HCT116 (cell line): ENCODE data around the gene RAB41. TPM values are rescaled to one million over a fixed set of nuclear protein-coding genes. Genes with fewer than 3 reads are reported as not detected.

ENCODE experiments used
- ATAC-seq: fragments of 200-7000 bp; cut with Tn5 transposase; 2 replicates; pipeline ENCODE4 v1.9.1; 2020; ENCODE audit warnings: mild to moderate bottlenecking, moderate library complexity
- Bru-seq: library from RNA; stranded (reverse); fragments of 400-500 nt; gene quantifications from one replicate; lab custom pipeline; 2021; lab: Mats Ljungman, UMichigan
- BruChase-seq, 2 experiments: library from RNA; stranded (reverse); fragments of 400-500 nt; gene quantifications; one replicate each; lab custom pipeline; 2021; lab: Mats Ljungman, UMichigan
- BruUV-seq: library from RNA; stranded (reverse); fragments of 400-500 nt; replicated peaks from 2 replicates; lab custom pipeline; 2021; lab: Mats Ljungman, UMichigan
- CTCF ChIA-PET: fragments of 300-600 bp; sonication (Branson Sonifier 250); formaldehyde crosslinking; loops from one replicate; lab custom pipeline; 2021; ENCODE audit warnings: antibody characterized with exemption; lab: Charles Lee
- POLR2A ChIA-PET: fragments of 300-600, 350-600 bp; sonication (Branson Sonifier 250); formaldehyde crosslinking; loops from one replicate; lab custom pipeline; 2021; ENCODE audit warnings: antibody characterized with exemption; lab: Charles Lee
- RAD21 ChIA-PET, 2 experiments: fragments of 300-600 bp; sonication (Branson Sonifier 250); formaldehyde crosslinking; loops; one replicate each; lab custom pipeline; 2023; ENCODE audit warnings: low total read pairs in 2 of 2; ENCODE audit not compliant: uncharacterized antibody in 2 of 2, unreplicated experiment in 2 of 2, low non-redundant PET in 1 of 2; lab: Charles Lee
- DNase-seq: peaks from one replicate; pipeline ENCODE4 v3.0.0-alpha.2; 2010; ENCODE audit warnings: low read depth, low spot score
- H2AFZ ChIP-seq: fragments of 200-600 bp; shearing (Covaris generic), sonication (generic); 2 replicates; pipeline ENCODE4 v1.6.1; 2017; ENCODE audit warnings: low read depth, mixed run types, mixed read lengths, antibody characterized with exemption, low read length; ENCODE audit not compliant: poor library complexity, severe bottlenecking
- H3K27ac ChIP-seq: 2 replicates; pipeline ENCODE4 v1.5.1; 2012; ENCODE audit warnings: low read depth, low read length
- H3K27me3 ChIP-seq: fragments of 200-600 bp; sonication (generic); 2 replicates; pipeline ENCODE4 v1.6.1; 2016; ENCODE audit warnings: mixed run types, low read length, mixed read lengths; ENCODE audit not compliant: insufficient read depth
- H3K36me3 ChIP-seq, 2 experiments: fragments of 200-500 bp in 1 of 2; fragments of 200-600 bp in 1 of 2; sonication (Bioruptor generic) in 1 of 2; sonication (generic) in 1 of 2; 2 replicates each; pipeline versions ENCODE4 v1.5.1 to v1.6.1; 2014 to 2016; ENCODE audit warnings: low read length in 2 of 2, inconsistent platforms in 1 of 2, mixed read lengths in 1 of 2, mixed run types in 1 of 2; ENCODE audit not compliant: insufficient read depth in 2 of 2, control insufficient read depth in 1 of 2
- H3K4me1 ChIP-seq, 2 experiments: fragments of 200-600 bp in 1 of 2; sonication (generic) in 1 of 2; 2 replicates each; pipeline versions ENCODE4 v1.5.1 to v1.6.1; 2012 to 2017; ENCODE audit warnings: low read length in 2 of 2, inconsistent platforms in 1 of 2, mild to moderate bottlenecking in 1 of 2, mixed read lengths in 1 of 2, mixed run types in 1 of 2, moderate library complexity in 1 of 2; ENCODE audit not compliant: insufficient read depth in 2 of 2, control insufficient read depth in 1 of 2
- H3K4me2 ChIP-seq: fragments of 200-600 bp; sonication (generic); 2 replicates; pipeline ENCODE4 v1.6.1; 2017; ENCODE audit warnings: mixed run types, low read length, mixed read lengths
- H3K4me3 ChIP-seq, 2 experiments: fragments of 200-600 bp in 1 of 2; sonication (generic) in 1 of 2; replicated peaks in 1 of 2; 2 replicates each; pipeline ENCODE4 v1.5.1; 2011 to 2016; ENCODE audit warnings: low read length in 2 of 2, control low read depth in 1 of 2, low read depth in 1 of 2, mild to moderate bottlenecking in 1 of 2, mixed read lengths in 1 of 2, mixed run types in 1 of 2
- H3K79me2 ChIP-seq: fragments of 200-600 bp; sonication (generic); 2 replicates; pipeline ENCODE4 v1.6.1; 2017; ENCODE audit warnings: mild to moderate bottlenecking, mixed run types, low read length, moderate library complexity, mixed read lengths; ENCODE audit not compliant: insufficient read depth
- H3K9ac ChIP-seq: fragments of 200-600 bp; sonication (generic); 2 replicates; pipeline ENCODE4 v1.6.1; 2016; ENCODE audit warnings: low read length, mixed read lengths
- H3K9me2 ChIP-seq: fragments of 200-600 bp; sonication (generic), shearing (Covaris generic); 2 replicates; pipeline ENCODE4 v1.6.1; 2017; ENCODE audit warnings: mixed run types, mild to moderate bottlenecking, moderate library complexity; ENCODE audit not compliant: insufficient read depth
- H3K9me3 ChIP-seq, 2 experiments: fragments of 200-500 bp in 1 of 2; fragments of 200-600 bp in 1 of 2; sonication (Bioruptor generic) in 1 of 2; sonication (generic) in 1 of 2; 2 replicates each; pipeline ENCODE4 v1.6.1; 2014 to 2017; ENCODE audit warnings: low read length in 2 of 2, mixed read lengths in 2 of 2, inconsistent platforms in 1 of 2, low read depth in 1 of 2, mild to moderate bottlenecking in 1 of 2, mixed run types in 1 of 2, moderate library complexity in 1 of 2; ENCODE audit not compliant: control insufficient read depth in 1 of 2, insufficient read depth in 1 of 2
- H4K20me1 ChIP-seq: fragments of 200-600 bp; sonication (generic), shearing (Covaris generic); 2 replicates; pipeline ENCODE4 v1.6.1; 2017; ENCODE audit warnings: mixed run types, mild to moderate bottlenecking, moderate library complexity; ENCODE audit not compliant: insufficient read depth
- ATF3 ChIP-seq: IDR thresholded peaks from 2 replicates; pipeline ENCODE4 v1.6.1; 2012
- CTCF ChIP-seq, 3 experiments: fragments of 200-600 bp in 1 of 3; sonication (generic) in 1 of 3; IDR thresholded peaks in 2 of 3; conservative IDR thresholded peaks in 1 of 3; 2 replicates each; pipeline ENCODE4 v1.5.1; 2012 to 2017; ENCODE audit warnings: low read depth in 2 of 3, low read length in 2 of 3, antibody characterized with exemption in 1 of 3, borderline replicate concordance in 1 of 3, control low read depth in 1 of 3, mild to moderate bottlenecking in 1 of 3, mixed read lengths in 1 of 3, mixed run types in 1 of 3, moderate library complexity in 1 of 3; ENCODE audit not compliant: insufficient read depth in 1 of 3
- EGR1 ChIP-seq: IDR thresholded peaks from 2 replicates; pipeline ENCODE4 v1.6.1; 2012; ENCODE audit warnings: low read depth
- ELF1 ChIP-seq: IDR thresholded peaks from 2 replicates; pipeline ENCODE4 v1.6.1; 2012; ENCODE audit warnings: low read depth, borderline replicate concordance
- EZH2phosphoT487 ChIP-seq: fragments of 200-600 bp; IDR thresholded peaks from 2 replicates; pipeline ENCODE4 v1.6.1; 2018; ENCODE audit warnings: antibody characterized with exemption, borderline replicate concordance
- FOSL1 ChIP-seq: IDR thresholded peaks from 2 replicates; pipeline ENCODE4 v1.6.1; 2012; ENCODE audit warnings: low read depth
- JUND ChIP-seq: IDR thresholded peaks from 2 replicates; pipeline ENCODE4 v1.6.1; 2012
- POLR2A ChIP-seq: IDR thresholded peaks from 2 replicates; pipeline ENCODE4 v1.7.0; 2011; ENCODE audit warnings: borderline replicate concordance; ENCODE audit not compliant: insufficient read depth, insufficient read length; ENCODE audit errors: extremely low read depth
- RAD21 ChIP-seq: IDR thresholded peaks from 2 replicates; pipeline ENCODE4 v1.6.1; 2012; ENCODE audit warnings: low read depth, mild to moderate bottlenecking
- SIN3A ChIP-seq: IDR thresholded peaks from 2 replicates; pipeline ENCODE4 v1.6.1; 2012; ENCODE audit warnings: low read depth
- SP1 ChIP-seq: IDR thresholded peaks from 2 replicates; pipeline ENCODE4 v1.6.1; 2012; ENCODE audit warnings: low read depth
- TCF7L2 ChIP-seq: IDR thresholded peaks from 2 replicates; pipeline ENCODE4 v1.7.0; 2011; ENCODE audit warnings: borderline replicate concordance, inconsistent platforms; ENCODE audit not compliant: insufficient read depth, insufficient read length; ENCODE audit errors: extremely low read depth
- YY1 ChIP-seq: IDR thresholded peaks from 2 replicates; pipeline ENCODE4 v1.6.1; 2011; ENCODE audit warnings: low read length, low read depth, moderate library complexity, mild to moderate bottlenecking; ENCODE audit not compliant: insufficient replicate concordance; ENCODE audit errors: extremely low read depth
- ZFX ChIP-seq: fragments of 450-650 bp; IDR thresholded peaks from 2 replicates; pipeline ENCODE4 v1.6.1; 2017
- ZNF274 ChIP-seq: fragments of 200-500 bp; sonication (Bioruptor generic); IDR thresholded peaks from 2 replicates; pipeline ENCODE4 v1.6.1; 2014; ENCODE audit warnings: mild to moderate bottlenecking, low read depth, low read length, inconsistent platforms
- intact Hi-C: fragments of 100-400 bp; cut with micrococcal nuclease; formaldehyde crosslinking; loops from 2 replicates; pipeline ENCODE4 v1.10.0; 2022
- long read RNA-seq: library from polyadenylated mRNA; unstranded; transcript quantifications from one replicate; pipeline ENCODE4 v2.0.0, GENCODE V29; 2021; ENCODE audit not compliant: unreplicated experiment
- polyA plus RNA-seq: library from polyadenylated mRNA; unstranded; fragments of >200 nt; gene quantifications from 2 replicates; pipeline ENCODE4 v1.2.1, GENCODE V29; 2012; ENCODE audit warnings: missing spikeins
- total RNA-seq: library from RNA; stranded (reverse); gene quantifications from one replicate; pipeline ENCODE4 v1.2.1, GENCODE V29; 2021; ENCODE audit not compliant: unreplicated experiment
- TF ChIP-seq, protein P1 (sequence below): IDR thresholded peaks from 2 replicates; pipeline ENCODE4 v1.6.1; 2012; ENCODE audit warnings: low read depth
- TF ChIP-seq, protein P2 (sequence below): IDR thresholded peaks from 2 replicates; pipeline ENCODE4 v1.6.1; 2011; ENCODE audit warnings: mild to moderate bottlenecking, low read length, moderate library complexity; ENCODE audit not compliant: insufficient replicate concordance; ENCODE audit errors: extremely low read depth
- TF ChIP-seq, protein P3 (sequence below): IDR thresholded peaks from 2 replicates; pipeline ENCODE4 v1.6.1; 2012

The RAB41 gene
- total RNA-seq (not detected), Bru-seq, nascent RNA (not detected), BruChase-seq, experiment 1, labeled RNA remaining after a 6-hour chase (not detected), BruChase-seq, experiment 2, labeled RNA remaining after a 2-hour chase (percentile 19 among the genes with signal in this experiment)
- 0.11 and 0.18 TPM in 2 replicates for polyA plus RNA-seq
- long read RNA-seq, partial matches to known transcripts, result 0 of 1 reads
- long read RNA-seq, other reads (novel, unspliced or antisense), result 1 of 1 reads

GRCh38 chrX:70281951-70282350, at the start of gene RAB41:
Gene RAB41 (plus strand): TSS chrX:70282172. CDS start chrX:70282218, 46 bp downstream.
- no peak for ATAC-seq
- Histone ChIP-seq H3K27ac (no peak within 1 kb of the TSS), H3K36me3 (peaks cover 0 to 3% of the 10 kb centered on the region in 2 experiments; a peak in 1 of 4 replicates), H3K9me2 (no peaks in the 10 kb centered on the region), H4K20me1 (no peaks in the 10 kb centered on the region), H2AFZ (no peak within 1 kb of the TSS), H3K79me2 (no peaks in the 10 kb centered on the region), H3K4me1 (no peaks in the 10 kb centered on the region), H3K4me3 (no peak within 1 kb of the TSS), H3K9ac (no peak within 1 kb of the TSS), H3K4me2 (no peak within 1 kb of the TSS), H3K9me3 (no peaks in the 10 kb centered on the region), H3K27me3 (no peaks in the 10 kb centered on the region)
- no peak for TF ChIP-seq JUND
- no peak for TF ChIP-seq ELF1
- TF ChIP-seq EGR1, result no peak
- TF ChIP-seq ZFX, result no peak
- TF ChIP-seq, protein P1, sequence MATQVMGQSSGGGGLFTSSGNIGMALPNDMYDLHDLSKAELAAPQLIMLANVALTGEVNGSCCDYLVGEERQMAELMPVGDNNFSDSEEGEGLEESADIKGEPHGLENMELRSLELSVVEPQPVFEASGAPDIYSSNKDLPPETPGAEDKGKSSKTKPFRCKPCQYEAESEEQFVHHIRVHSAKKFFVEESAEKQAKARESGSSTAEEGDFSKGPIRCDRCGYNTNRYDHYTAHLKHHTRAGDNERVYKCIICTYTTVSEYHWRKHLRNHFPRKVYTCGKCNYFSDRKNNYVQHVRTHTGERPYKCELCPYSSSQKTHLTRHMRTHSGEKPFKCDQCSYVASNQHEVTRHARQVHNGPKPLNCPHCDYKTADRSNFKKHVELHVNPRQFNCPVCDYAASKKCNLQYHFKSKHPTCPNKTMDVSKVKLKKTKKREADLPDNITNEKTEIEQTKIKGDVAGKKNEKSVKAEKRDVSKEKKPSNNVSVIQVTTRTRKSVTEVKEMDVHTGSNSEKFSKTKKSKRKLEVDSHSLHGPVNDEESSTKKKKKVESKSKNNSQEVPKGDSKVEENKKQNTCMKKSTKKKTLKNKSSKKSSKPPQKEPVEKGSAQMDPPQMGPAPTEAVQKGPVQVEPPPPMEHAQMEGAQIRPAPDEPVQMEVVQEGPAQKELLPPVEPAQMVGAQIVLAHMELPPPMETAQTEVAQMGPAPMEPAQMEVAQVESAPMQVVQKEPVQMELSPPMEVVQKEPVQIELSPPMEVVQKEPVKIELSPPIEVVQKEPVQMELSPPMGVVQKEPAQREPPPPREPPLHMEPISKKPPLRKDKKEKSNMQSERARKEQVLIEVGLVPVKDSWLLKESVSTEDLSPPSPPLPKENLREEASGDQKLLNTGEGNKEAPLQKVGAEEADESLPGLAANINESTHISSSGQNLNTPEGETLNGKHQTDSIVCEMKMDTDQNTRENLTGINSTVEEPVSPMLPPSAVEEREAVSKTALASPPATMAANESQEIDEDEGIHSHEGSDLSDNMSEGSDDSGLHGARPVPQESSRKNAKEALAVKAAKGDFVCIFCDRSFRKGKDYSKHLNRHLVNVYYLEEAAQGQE, result no peak
- TF ChIP-seq, protein P2, sequence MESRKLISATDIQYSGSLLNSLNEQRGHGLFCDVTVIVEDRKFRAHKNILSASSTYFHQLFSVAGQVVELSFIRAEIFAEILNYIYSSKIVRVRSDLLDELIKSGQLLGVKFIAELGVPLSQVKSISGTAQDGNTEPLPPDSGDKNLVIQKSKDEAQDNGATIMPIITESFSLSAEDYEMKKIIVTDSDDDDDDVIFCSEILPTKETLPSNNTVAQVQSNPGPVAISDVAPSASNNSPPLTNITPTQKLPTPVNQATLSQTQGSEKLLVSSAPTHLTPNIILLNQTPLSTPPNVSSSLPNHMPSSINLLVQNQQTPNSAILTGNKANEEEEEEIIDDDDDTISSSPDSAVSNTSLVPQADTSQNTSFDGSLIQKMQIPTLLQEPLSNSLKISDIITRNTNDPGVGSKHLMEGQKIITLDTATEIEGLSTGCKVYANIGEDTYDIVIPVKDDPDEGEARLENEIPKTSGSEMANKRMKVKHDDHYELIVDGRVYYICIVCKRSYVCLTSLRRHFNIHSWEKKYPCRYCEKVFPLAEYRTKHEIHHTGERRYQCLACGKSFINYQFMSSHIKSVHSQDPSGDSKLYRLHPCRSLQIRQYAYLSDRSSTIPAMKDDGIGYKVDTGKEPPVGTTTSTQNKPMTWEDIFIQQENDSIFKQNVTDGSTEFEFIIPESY, result no peak
- no peak for TF ChIP-seq FOSL1
- TF ChIP-seq POLR2A, result no peak
- TF ChIP-seq EZH2phosphoT487, result no peak
- no peak for TF ChIP-seq CTCF (IDR thresholded peaks at IDR 0.05 in 2 of 3, conservative IDR thresholded peaks at IDR 0.05 in 1 of 3; ENCODE audit: borderline replicate concordance in 1 of 3, insufficient read depth in 1 of 3, low read depth in 2 of 3, low read length in 2 of 3)
- TF ChIP-seq RAD21, result no peak
- no peak for TF ChIP-seq ZNF274
- no peak for TF ChIP-seq SIN3A
- TF ChIP-seq SP1, result no peak
- TF ChIP-seq TCF7L2, result no peak
- TF ChIP-seq, protein P3, sequence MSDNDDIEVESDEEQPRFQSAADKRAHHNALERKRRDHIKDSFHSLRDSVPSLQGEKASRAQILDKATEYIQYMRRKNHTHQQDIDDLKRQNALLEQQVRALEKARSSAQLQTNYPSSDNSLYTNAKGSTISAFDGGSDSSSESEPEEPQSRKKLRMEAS, result no peak
- TF ChIP-seq YY1, result no peak
- no peak for TF ChIP-seq ATF3
- RAD21 ChIA-PET, result no interaction called here
- no peak for DNase-seq
- intact Hi-C loops, result no loop called here
- POLR2A ChIA-PET, result no interaction called here
- no TSS peak for BruUV-seq
- CTCF ChIA-PET, result no interaction called here
